HG03139 (cell line): ENCODE data around the gene SNX25.
A peak's percentile ranks its signal among the peaks of the same experiment; 100 is the strongest.

Source experiments
- ATAC-seq: cut with Tn5 transposase; IDR thresholded peaks from one replicate; pipeline ENCODE4 v1.9.1; 2021; ENCODE audit not compliant: unreplicated experiment

The SNX25 gene

DNA sequence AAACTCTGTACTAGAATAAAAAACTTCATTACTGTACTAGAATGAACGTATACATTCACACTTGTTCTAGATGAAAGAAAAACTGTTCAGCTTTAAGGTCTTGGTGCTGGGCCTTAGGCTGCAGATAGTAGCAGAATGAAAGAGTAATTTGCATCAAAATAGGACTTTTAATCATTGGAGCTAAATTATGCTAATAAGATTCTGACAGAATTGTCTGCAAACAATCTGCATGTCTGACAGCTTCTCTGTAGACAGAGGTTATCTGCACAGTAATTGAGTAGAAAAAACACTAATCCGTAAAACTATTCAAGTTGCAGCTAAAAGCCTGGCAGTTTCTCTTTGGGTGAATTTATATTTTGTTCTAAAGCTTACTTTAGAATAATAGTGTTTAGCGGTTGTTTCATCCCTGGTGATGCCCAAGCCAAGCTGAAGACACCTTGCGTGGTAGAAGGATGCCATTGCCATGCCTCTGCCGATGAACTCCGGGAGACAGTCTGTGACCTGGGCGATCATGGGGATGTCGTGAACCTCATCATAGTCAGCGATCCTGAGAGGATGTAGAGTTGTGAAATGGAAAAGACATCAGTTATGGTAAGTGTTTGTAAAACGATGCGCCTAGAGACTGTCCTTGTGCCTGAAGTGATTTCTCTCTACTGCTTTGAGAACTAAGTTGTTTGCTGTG is 161.0 kb downstream of the SNX25 start:
- ATAC-seq = no peak

DNA sequence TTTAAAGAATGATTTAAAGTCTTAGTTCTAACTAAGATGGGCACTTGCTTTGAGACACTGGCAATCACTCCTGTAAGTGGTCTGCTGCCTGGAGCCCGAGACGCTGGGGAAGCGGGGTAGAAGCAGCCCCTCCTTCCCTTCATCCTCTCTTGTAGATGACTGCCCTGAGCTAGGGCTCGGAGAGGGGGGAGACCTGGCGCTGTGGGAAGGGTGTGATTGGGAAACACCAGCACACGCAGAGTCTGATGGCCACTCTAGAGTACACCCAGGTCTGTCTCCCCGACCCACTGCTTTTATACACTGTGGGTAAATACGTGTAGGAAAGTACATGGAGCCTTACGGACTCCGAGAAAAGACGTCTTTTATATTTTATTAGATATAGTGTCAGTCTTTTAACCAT is 162.3 kb downstream of the SNX25 start:
- ATAC-seq = no peak

DNA sequence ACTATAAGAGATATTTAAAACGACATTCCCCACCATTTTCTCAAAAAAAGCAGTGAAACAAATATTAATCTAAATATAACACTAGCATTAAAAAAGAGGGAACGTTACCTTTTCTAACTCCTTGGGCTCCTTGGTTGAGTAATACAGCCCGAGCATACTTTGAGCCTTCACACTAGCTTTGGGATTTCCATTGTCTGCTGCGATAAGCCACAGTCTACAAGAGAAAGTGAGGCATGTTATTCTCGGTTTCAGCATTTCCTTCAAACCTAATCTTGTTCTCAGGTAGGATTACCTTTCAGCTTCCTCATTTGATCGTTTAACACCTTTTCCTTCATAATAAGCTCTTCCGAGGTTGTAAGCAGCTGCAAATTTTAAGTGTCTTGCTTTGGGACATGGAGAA is 164.6 kb downstream of the SNX25 start:
- ATAC-seq = no peak

- no peak for ATAC-seq
Measured at GRCh38 chr4:185374573-185374972, 165.2 kb downstream of the SNX25 start.

- ATAC-seq = no peak
Measured at GRCh38 chr4:185378264-185378663, 168.9 kb downstream of the SNX25 start.

DNA sequence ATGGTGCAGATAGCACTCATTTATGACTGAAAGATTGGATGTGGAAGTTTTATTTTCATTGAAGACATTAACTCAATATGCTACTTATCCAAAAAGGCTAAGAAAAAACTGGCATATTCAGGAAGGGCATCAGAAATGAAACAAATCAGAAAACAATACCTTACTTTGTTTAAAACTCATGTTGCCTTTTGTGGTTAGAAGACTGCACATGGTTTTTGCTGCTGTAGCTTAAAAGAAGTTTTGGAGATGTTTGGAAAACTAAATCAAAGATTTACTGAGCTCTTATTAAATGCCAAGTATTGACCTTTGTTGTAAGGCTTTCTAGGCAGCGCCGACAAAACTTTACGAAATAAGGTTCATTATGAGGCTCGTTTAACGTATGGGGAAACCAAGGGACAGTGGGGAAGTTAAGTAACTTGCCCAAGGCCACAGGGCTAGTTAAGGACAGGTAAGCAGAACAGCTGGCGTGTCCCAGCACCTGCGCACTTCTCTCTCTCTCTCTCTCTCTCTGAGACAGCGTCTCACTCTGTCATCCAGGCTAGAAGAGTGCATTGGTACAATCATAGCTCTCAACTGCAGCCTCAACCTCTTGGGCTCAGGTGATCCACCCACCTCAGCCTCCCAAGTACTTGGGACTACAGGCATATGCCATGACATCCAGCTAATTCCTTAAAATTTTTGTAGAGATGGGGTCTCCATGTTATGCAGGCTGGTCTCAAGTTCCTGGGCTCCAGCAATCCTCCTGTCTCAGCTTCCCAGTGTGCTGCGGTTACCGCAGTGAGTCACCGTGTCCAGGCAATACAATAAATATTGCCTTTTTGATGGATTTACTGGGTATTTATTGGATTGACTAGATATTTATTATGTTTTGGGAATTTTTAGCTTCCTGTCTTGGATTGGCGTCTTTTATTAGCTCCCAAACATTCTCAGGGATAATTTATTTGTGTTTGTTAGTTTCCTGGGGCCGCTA is 170.2 kb downstream of the SNX25 start:
- no peak for ATAC-seq

GRCh38 chr4:185380320-185380719 is 170.9 kb downstream of the SNX25 start:
- ATAC-seq = no peak

- ATAC-seq = no peak
Measured at GRCh38 chr4:185381288-185382196, 172.1 kb downstream of the SNX25 start.

- no peak for ATAC-seq
Measured at GRCh38 chr4:185382754-185383153, 173.4 kb downstream of the SNX25 start.

DNA sequence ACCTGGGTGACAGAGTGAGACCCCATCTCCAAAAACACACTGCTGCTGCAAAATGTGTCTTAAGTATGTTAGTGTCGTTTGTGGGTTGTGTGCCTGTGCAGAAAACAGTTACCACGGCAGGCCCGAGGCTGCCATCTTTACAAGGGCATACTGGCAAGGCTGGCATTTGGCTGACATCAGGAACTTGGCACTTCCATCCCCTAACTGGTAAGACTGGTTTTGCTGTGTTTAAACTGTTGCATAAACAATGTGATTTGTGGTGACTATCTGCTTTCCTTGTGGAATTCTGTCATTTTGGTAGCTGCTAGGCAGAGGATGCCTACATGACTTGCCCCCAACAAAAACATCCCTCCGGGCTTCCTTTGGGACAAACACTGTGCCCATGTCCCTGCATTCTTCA is 174.1 kb downstream of the SNX25 start:
- ATAC-seq = no peak

GRCh38 chr4:185384061-185384460 is 174.7 kb downstream of the SNX25 start:
- ATAC-seq = no peak

GRCh38 chr4:185384930-185385331 is 175.5 kb downstream of the SNX25 start:
- no peak for ATAC-seq

DNA sequence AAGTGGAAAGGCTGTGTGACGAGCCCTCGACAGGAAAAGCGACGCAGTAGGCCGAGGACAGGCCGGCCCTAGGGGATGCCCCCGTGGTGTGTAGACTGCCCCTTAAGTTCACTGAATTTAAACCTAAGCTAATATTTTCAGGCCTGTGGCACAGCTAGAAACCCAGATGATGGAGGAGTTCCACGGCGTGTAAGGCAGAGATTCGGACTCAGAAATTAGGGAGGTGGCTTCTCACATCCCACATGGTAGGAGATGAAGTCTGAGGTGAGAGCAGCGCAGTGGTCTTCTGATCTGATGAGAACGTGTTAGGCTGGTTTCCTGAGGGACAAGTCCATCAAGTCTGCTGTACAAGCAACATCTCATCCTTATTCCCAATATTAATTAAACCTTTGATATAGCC is 178.6 kb downstream of the SNX25 start:
- no peak for ATAC-seq

- no peak for ATAC-seq
Measured at GRCh38 chr4:185390941-185391340, 181.5 kb downstream of the SNX25 start.

DNA sequence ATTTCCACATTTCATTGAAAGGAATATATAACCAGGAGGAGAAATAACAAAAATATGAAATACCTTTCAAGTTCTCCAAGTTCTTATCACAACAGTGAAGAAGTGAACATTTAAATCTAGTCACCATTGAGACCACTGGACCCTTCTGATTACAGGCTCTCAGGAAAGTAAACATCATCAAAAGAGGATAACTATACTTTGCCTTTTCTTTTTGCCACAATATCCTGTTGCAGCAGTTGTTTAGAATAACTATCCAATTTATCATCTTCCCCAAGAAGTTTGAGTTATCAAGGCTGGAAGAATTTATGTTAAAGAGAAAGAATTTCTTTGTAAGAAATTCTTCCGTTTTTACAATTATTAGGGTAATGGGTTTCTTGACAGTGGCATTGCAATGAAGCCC is 182.8 kb downstream of the SNX25 start:
- ATAC-seq = no peak

GRCh38 chr4:185394568-185395237 is 185.3 kb downstream of the SNX25 start:
- ATAC-seq = no peak

GRCh38 chr4:185395238-185395955 is 186.0 kb downstream of the SNX25 start, which contains the start of gene LRP2BP:
TSS of gene LRP2BP (minus strand) at chr4:185395924. CDS start at chr4:185378186, 17,738 bp downstream.
- no peak for ATAC-seq

DNA sequence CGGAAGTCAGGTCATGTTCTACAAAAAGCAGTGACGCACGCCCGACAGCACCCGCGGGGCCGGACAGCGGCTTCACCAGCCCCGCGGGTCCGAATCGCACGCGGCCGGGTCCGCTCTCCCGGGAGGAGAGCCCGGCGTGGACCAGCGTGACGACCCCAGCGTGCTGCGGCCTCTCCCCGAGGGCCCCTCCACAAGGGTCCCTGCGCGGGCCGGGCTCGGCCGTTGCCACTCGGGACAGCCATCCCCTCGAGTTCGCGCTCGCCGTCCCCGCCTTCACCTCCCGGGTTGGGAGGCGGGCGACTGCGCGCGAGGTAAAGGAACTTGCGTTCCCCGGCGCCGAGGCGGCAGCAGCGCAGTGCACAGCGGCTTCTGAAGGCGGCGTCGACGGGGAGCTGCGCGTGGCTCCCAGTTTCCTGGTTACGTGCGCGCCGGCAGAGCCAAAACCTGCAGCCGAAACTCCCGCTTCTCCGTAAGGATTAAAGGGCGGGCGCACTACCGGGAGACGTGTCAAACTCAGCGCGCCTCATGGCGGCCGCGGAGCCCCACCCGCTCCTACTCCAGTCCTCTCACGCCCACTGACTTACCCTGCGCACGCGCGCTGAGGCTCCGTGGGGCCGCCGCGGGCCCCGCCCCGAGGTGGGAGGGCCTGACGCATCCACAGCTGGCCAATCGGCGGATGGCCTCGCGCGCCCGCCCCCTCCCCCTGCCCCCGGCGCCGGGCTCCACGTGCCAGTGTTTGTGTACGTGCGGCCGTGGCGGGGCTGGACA is 186.7 kb downstream of the SNX25 start:
- ATAC-seq = peak; percentile 81

DNA sequence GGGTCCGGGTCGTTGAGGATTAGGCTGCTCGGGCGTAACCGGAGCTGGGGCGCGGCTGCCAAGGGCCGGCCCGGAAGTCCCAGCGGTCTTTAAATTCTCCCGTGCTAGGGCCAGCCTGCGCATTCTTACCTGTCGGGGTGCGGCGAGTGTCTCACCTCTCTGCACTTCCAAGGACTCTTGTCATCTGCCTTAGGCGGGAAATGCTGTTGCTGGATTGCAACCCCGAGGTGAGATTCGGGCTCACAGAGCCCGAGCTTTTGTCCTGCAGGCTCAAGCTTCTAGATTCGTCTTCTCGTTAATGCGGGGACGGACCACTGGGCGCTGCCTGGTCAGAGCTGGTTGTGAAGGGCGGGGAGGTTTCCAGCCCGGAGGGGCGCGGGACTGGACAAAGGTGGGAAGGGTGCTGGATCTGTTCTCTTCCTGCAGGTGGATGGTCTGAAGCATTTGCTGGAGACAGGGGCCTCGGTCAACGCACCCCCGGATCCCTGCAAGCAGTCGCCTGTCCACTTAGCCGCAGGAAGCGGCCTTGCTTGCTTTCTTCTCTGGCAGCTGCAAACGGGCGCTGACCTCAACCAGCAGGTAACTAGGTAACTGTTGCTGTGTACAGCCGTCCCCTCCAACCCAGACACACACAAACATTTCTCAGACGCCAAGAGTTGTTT is 187.5 kb downstream of the SNX25 start, which contains the start of gene ANKRD37:
TSS of gene ANKRD37 (plus strand) at position 118 of the 662 bp plus-strand sequence. CDS start at position 201, 83 bp downstream.
- no peak for ATAC-seq
